GM23248 (cell line): ENCODE measurements around the gene COL27A1. TPM values are rescaled to one million over a fixed set of nuclear protein-coding genes. Genes with fewer than 3 reads are reported as not detected.
A peak's percentile ranks its signal among the peaks of the same experiment; 100 is the strongest.

Source experiments
- DNase-seq: peaks from one replicate; pipeline ENCODE4 v3.0.0-alpha.2; 2015
- H2AFZ ChIP-seq: fragments of 200-600 bp; sonication (generic); 2 replicates; pipeline ENCODE4 v1.6.1; 2016; ENCODE audit warnings: antibody characterized with exemption
- H3F3A ChIP-seq: fragments of 200-600 bp; sonication (generic); 2 replicates; pipeline ENCODE4 v1.6.1; 2016; ENCODE audit warnings: mild to moderate bottlenecking, antibody characterized with exemption, mixed run types; ENCODE audit not compliant: insufficient read depth
- H3K27ac ChIP-seq: fragments of 200-600 bp; sonication (generic); 2 replicates; pipeline ENCODE4 v1.5.1; 2016; ENCODE audit warnings: mild to moderate bottlenecking
- H3K27me3 ChIP-seq: fragments of 200-600 bp; sonication (generic); replicated peaks from 2 replicates; pipeline ENCODE4 v1.6.1; 2016; ENCODE audit warnings: mild to moderate bottlenecking; ENCODE audit not compliant: insufficient read depth
- H3K36me3 ChIP-seq: fragments of 200-600 bp; sonication (generic); 2 replicates; pipeline ENCODE4 v1.6.1; 2016; ENCODE audit warnings: low read depth, mild to moderate bottlenecking
- H3K4me1 ChIP-seq: fragments of 200-600 bp; sonication (generic); 2 replicates; pipeline ENCODE4 v1.6.1; 2016; ENCODE audit warnings: mild to moderate bottlenecking; ENCODE audit not compliant: insufficient read depth
- H3K4me2 ChIP-seq: fragments of 200-600 bp; sonication (generic); one replicate; pipeline ENCODE4 v1.6.1; 2016; ENCODE audit warnings: mild to moderate bottlenecking; ENCODE audit not compliant: unreplicated experiment
- H3K4me3 ChIP-seq: fragments of 200-600 bp; sonication (generic); 2 replicates; pipeline ENCODE4 v1.5.1; 2016; ENCODE audit warnings: mild to moderate bottlenecking
- H3K79me2 ChIP-seq: fragments of 200-600 bp; sonication (generic); 2 replicates; pipeline ENCODE4 v1.6.1; 2016; ENCODE audit warnings: mild to moderate bottlenecking; ENCODE audit not compliant: insufficient read depth
- H3K9ac ChIP-seq: fragments of 200-600 bp; sonication (generic); 2 replicates; pipeline ENCODE4 v1.6.1; 2016; ENCODE audit warnings: mild to moderate bottlenecking
- H3K9me2 ChIP-seq: fragments of 200-600 bp; sonication (generic); 2 replicates; pipeline ENCODE4 v1.6.1; 2016; ENCODE audit warnings: mixed run types, mild to moderate bottlenecking, moderate library complexity; ENCODE audit not compliant: insufficient read depth
- H3K9me3 ChIP-seq: fragments of 200-600 bp; sonication (generic); one replicate; pipeline ENCODE4 v1.6.1; 2017; ENCODE audit warnings: low read depth
- H4K20me1 ChIP-seq: fragments of 200-600 bp; sonication (generic); 2 replicates; pipeline ENCODE4 v1.6.0; 2016; ENCODE audit not compliant: insufficient read depth
- EZH2 ChIP-seq: fragments of 200-600 bp; sonication (generic); IDR thresholded peaks from 2 replicates; pipeline ENCODE4 v1.6.1; 2018; ENCODE audit warnings: antibody characterized with exemption, mild to moderate bottlenecking; ENCODE audit not compliant: insufficient read depth, poor library complexity, severe bottlenecking
- EZH2phosphoT487 ChIP-seq: fragments of 200-600 bp; sonication (generic); IDR thresholded peaks from 2 replicates; pipeline ENCODE4 v1.6.1; 2018; ENCODE audit warnings: antibody characterized with exemption, moderate library complexity, mild to moderate bottlenecking, low read depth; ENCODE audit not compliant: insufficient read depth
- WGBS, 2 experiments: methylation state at CpG; one replicate each; pipeline ENCODE4 v1.1.6; 2015 to 2017; ENCODE audit warnings: low lambda C conversion rate in 2 of 2, low coverage in 1 of 2; ENCODE audit errors: missing lambda C conversion rate in 2 of 2; 5-methylcytosine and 5-hydroxymethylcytosine counted together
- in situ Hi-C: fragments of 300-500 bp; cut with MboI; formaldehyde crosslinking; loops from 2 replicates; pipeline ENCODE4 v1.15.0; 2020
- polyA plus RNA-seq: library from polyadenylated mRNA; unstranded; fragments of >200 nt; fragmentation: Nextera tagmentation; extraction: Ambion mirVana; gene quantifications from 2 replicates; pipeline ENCODE4 v1.2.1, GENCODE V29; 2016
- total RNA-seq: library from RNA; depleted of rRNA; stranded (reverse); fragments of >200 nt; shearing (Covaris generic); gene quantifications from 2 replicates; pipeline ENCODE4 v1.2.3, GENCODE V29; 2014

COL27A1 gene
- total and polyA plus RNA-seq, 2 experiments from 2014 or later, result 1.6 to 2.3 TPM

- DNase-seq, result peak; percentile 41
- Histone ChIP-seq H3K27me3 (no peaks in the 10 kb centered on the region), H3K9me2 (no peaks in the 10 kb centered on the region), H3K9me3 (no peaks in the 10 kb centered on the region), H3K36me3 (no peaks in the 10 kb centered on the region), H3K4me2 (no peak overlapping the region), H4K20me1 (no peaks in the 10 kb centered on the region), H3K4me1 (peaks cover 26% of the 10 kb centered on the region), H3F3A (peaks cover 15% of the 10 kb centered on the region), H2AFZ (no peak overlapping the region), H3K27ac (no peak overlapping the region), H3K4me3 (no peak overlapping the region), H3K9ac (no peak overlapping the region), H3K79me2 (no peaks in the 10 kb centered on the region)
- in situ Hi-C loops, result loop anchor here (10.0 kb wide), 1 partner anchor 177 kb away; no protein-coding TSS in a partner anchor
- 78 to 84% methylated on average over 10 to 12 of the region's 12 CpGs for whole genome bisulfite sequencing, 2 experiments
- TF ChIP-seq EZH2phosphoT487 (no peak), EZH2 (no peak)
Observed at GRCh38 chr9:114281473-114282103, 126.3 kb downstream of the COL27A1 start.

GRCh38 chr9:114282104-114282485 lies 126.8 kb downstream of the COL27A1 start:
- Histone ChIP-seq H3K9me2 (no peaks in the 10 kb centered on the region), H3K36me3 (no peaks in the 10 kb centered on the region), H3F3A (peaks cover 10% of the 10 kb centered on the region), H3K4me3 (no peak overlapping the region), H3K9ac (no peak overlapping the region), H3K27me3 (no peaks in the 10 kb centered on the region), H3K79me2 (no peaks in the 10 kb centered on the region), H3K9me3 (no peaks in the 10 kb centered on the region), H4K20me1 (no peaks in the 10 kb centered on the region), H3K4me2 (no peak overlapping the region), H2AFZ (no peak overlapping the region), H3K27ac (no peak overlapping the region), H3K4me1 (peaks cover 21% of the 10 kb centered on the region)
- in situ Hi-C loops, result loop anchor here (10.0 kb wide), 1 partner anchor 177 kb away; no protein-coding TSS in a partner anchor
- TF ChIP-seq EZH2phosphoT487 (no peak), EZH2 (no peak)
- 96% methylated on average over 10 of the region's 10 CpGs for WGBS, 2 experiments
- DNase-seq, result no peak

- no peaks in the 10 kb centered on the region for H4K20me1 ChIP-seq
- peaks cover 19% of the 10 kb centered on the region for H3K4me1 ChIP-seq
- no peaks in the 10 kb centered on the region for H3K79me2 ChIP-seq
- no peaks in the 10 kb centered on the region for H3K9me2 ChIP-seq
- H3K4me3 ChIP-seq, result no peak overlapping the region
- H3K27me3 ChIP-seq, result no peaks in the 10 kb centered on the region
- H2AFZ ChIP-seq, result no peak overlapping the region
- peak overlapping the region; percentile 21; the same call in 1 of the 2 replicates for H3K27ac ChIP-seq
- H3K9ac ChIP-seq, result no peak overlapping the region
- in situ Hi-C loops, result loop anchor here (10.0 kb wide), 1 partner anchor 178 kb away; no protein-coding TSS in a partner anchor
- H3K36me3 ChIP-seq, result no peaks in the 10 kb centered on the region
- H3F3A ChIP-seq, result 0 out of 2 replicates have a peak, but pooled peaks cover 9% of the 10 kb centered on the region
- TF ChIP-seq EZH2 (no peak), EZH2phosphoT487 (no peak)
- no peak for DNase-seq
- H3K9me3 ChIP-seq, result no peaks in the 10 kb centered on the region
- H3K4me2 ChIP-seq, result no peak overlapping the region
- WGBS, 2 experiments, result 84 to 90% methylated on average over 6 of the region's 6 CpGs
Observed at GRCh38 chr9:114282507-114282906, 127.2 kb downstream of the COL27A1 start.

- H3K9me3 ChIP-seq, result no peaks in the 10 kb centered on the region
- no peak for TF ChIP-seq EZH2phosphoT487
- no peak for TF ChIP-seq EZH2
- H3K36me3 ChIP-seq, result no peaks in the 10 kb centered on the region
- no peak overlapping the region for H3K4me3 ChIP-seq
- no peaks in the 10 kb centered on the region for H3K27me3 ChIP-seq
- peak overlapping the region; percentile 21; the same call in 1 of the 2 replicates for H3K27ac ChIP-seq
- H3K9ac ChIP-seq, result no peak overlapping the region
- peak; percentile 83 for DNase-seq
- H3F3A ChIP-seq, result 0 out of 2 replicates have a peak, but pooled peaks cover 6% of the 10 kb centered on the region
- in situ Hi-C loops, result loop anchor here (10.0 kb wide), 1 partner anchor 178 kb away; no protein-coding TSS in a partner anchor
- peaks cover 15% of the 10 kb centered on the region for H3K4me1 ChIP-seq
- no peak overlapping the region for H3K4me2 ChIP-seq
- H3K79me2 ChIP-seq, result no peaks in the 10 kb centered on the region
- H2AFZ ChIP-seq, result no peak overlapping the region
- H3K9me2 ChIP-seq, result no peaks in the 10 kb centered on the region
- no peaks in the 10 kb centered on the region for H4K20me1 ChIP-seq
- 53 to 56% methylated on average over 5 of the region's 5 CpGs for WGBS, 2 experiments
Observed at GRCh38 chr9:114282926-114283325, 127.6 kb downstream of the COL27A1 start.
